8988T (cell line): ENCODE results near the gene ARNT2.
A peak's percentile ranks its signal among the peaks of the same experiment; 100 is the strongest.

ENCODE experiments used
- DNase-seq: peaks from one replicate; pipeline ENCODE4 v3.0.0; 2011

Gene ARNT2

DNA sequence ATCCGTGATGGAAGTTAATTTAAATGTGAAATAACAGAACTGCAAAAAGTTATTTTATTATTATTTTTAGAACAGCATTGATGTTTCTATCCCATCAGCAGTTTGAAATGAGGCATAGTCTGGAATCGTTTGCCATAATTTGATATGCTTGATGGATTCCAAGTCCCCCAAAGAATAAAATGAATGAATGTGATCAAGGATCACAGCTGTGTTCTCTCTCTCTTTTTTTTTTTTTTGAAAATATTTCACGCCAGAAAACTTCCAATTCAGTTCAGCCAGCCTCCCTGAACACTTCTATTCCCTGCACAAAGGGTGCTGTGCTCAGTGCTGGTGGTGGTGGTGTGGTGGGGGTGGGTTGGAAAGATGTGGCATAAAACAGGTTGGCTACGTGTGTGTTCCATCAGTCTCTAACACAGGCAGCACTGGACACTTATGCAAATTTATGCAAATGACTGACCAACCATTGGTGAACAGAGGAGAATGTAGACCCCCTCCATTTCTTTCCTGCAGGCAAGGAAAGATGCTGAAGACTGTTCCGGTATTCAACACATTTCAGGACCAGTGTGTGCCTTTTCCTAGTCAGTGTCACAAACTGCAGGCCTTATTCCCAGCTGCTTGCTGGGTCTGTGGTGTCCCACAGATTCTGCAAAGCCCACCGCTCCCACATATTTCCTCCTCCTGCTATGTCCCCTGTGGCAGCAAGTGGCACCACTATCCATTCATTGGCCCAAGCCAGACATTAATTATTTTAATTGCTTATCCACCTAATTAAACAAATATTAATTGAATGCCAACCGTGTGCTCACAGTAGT, 10.6 kb downstream of the ARNT2 start:
- DNase-seq, result no peak

DNA sequence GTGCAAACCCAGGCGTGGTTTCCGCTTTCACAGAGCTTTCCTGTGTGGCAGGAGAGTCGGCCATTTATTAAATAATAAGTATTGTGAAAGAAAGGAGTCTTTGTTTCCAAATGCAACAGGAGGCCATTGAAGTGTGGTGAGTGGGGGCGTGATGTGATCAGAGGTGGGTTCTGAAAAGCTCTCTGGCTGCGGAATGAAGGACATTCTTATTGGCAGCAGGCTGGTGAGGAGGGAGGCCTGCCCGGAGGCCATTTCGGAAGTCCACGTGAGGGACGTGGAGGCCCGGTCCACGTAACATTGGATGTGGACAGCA, 11.1 kb downstream of the ARNT2 start:
- DNase-seq, result no peak

DNA sequence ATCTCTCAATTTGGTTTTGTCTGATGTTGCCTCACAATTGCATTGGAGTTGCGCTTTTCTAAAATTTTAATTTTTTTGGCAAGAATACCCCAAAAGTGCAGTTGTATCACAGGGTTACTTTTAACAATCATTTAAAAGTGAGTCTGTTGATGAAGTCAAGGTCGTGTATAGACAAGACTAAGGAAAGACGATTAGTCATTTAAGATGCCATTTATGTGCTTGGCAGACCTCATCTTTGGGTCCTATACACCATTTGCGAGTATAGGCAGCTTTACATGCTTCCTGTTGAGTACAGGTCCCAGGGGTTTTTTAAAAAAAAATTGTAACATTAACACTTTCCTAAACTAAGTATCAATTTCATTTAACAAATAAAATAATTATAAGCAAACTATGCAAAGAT, 12.5 kb downstream of the ARNT2 start:
- no peak for DNase-seq

DNA sequence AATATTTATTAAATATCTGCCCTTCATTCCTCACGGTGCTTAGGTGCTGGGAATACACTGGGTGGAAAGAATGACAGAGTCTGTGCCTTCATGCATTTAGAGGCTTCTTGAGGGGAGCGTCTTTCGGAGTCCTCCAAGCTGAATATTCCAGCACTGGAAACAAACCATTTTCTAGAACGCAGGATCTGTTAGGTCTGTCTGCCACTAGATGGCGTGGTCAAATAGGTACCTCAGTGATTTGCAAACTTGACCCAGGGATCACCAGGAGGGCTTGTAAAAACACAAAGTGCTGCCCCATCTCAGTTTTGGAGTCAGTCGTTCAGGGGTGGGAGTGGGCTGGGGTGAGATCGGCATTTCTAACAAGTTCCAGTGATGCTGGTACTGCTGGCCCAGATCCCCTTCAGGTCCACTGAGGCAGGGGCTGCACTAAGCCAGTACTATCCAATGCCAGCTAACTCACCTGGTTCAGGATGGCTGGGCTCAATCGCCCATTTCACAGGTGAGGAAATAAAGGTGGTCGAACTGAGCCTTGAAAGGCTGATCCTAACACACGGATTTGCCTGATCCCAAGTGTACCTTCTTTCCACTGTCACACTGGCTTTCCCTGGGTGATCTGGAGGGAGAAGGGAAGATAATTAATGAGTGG, 14.8 kb downstream of the ARNT2 start:
- DNase-seq, result no peak

DNA sequence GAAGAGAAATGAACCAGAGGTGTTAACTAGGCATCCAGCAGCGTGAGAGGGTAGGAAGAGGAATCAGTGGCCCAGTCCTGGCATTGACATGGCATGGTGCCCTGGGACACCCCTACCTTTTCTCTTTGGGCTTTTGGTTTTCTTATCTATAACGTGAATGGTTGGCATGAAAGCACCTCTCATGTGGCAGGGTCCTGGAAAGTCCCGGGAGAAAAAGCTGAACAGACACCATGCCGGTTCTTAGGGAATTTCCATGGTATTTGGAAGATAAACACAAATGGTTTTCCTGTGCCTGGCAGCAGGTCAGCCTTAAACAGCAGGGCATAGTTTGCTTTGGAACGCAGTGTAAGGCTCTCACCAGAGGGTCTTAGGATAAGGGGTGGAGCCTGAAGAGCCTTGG, 15.4 kb downstream of the ARNT2 start:
- no peak for DNase-seq

DNA sequence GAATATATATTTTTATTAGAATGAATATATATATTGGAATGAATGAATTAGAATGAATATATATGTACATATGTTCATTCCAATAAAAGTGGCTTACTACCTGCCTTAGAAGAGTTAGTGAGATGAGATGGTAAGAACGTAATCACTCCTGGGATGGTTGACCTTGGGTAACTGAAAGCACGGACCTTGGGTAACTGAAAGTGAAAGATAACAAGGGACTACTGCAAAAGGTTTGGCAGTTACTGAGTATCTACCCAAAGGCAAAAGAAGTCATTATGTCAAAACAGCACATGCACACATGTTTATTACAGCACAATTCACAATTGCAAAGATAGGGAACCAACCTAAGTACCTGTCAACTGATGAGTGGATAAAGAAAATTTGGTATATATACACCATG, 16.5 kb downstream of the ARNT2 start:
- no peak for DNase-seq

DNA sequence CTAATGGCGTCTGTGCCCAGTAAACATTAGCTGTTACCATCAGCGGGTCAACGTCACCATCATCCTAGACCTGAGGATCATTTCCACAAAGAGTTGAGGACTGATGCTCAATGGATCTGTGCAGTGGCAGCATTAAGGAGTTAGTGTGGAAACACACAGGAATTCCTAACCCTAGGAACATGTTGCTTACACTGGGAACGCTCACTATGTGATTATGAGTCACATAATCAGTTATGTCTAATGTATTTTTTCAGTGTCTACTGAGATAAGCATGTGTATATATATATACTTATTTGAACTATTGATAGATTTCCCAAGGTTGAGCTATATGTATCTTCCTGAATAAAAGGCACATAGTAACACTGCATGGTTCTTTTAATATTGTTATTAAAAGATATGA, 19.0 kb downstream of the ARNT2 start:
- no peak for DNase-seq

DNA sequence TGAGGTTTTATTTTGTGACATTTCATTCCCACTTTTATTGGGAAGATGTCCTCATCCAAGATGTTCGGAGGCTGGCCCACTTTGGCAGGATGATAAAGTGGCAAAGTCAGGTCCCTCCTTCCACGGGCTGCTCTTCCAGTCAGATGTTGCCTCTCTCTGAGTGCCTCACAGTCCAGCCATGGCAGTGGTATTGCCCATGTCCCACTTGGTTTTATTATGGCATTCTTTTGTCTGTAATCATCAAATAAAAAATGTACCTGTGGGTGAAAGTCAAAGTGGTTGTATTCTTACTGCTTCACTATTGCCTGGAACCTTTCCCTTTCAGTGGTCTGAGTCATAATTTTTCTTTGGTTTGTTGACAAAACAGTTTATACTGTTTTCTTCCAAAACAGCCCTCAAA, 20.2 kb downstream of the ARNT2 start:
- DNase-seq, result no peak

DNA sequence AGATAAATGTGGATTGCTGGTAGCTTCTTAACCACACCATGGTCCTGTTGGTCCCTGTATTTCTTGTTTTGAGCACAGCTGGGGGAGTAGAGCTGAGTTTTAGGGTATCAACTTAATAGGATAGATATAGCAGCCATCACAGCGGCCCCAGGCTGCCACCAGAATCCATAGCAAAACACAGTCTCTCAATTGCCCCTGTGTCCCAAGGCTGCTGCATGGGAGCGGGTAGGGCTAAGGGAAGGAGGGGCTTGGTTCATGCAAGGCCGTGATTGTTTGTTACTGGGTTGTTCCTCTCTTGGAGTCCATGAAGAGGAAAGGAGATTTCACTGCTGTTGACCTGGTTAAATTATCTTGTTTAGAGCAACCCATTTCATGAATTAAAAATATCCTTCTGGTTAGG, 22.1 kb downstream of the ARNT2 start:
- no peak for DNase-seq

DNA sequence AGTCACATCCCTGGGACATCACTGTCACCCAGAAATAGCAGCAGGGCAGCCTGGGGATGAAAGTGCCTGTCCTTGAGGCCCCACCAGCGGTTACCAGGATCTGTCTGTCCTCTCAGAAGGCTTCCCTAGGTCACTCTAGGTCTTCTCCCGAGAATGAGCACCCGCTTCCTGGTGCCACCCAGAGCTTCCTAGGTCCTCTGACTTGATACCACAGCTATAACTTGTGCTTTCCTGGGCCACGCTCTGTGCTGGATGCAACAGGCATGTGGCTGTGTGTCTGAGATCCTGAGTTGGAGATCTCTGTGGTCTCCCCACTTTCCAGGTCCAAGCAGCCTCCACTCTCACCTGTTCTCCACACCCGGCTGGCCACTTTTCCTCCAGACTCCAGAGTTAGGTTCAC, 25.8 kb downstream of the ARNT2 start:
- DNase-seq, result no peak

DNA sequence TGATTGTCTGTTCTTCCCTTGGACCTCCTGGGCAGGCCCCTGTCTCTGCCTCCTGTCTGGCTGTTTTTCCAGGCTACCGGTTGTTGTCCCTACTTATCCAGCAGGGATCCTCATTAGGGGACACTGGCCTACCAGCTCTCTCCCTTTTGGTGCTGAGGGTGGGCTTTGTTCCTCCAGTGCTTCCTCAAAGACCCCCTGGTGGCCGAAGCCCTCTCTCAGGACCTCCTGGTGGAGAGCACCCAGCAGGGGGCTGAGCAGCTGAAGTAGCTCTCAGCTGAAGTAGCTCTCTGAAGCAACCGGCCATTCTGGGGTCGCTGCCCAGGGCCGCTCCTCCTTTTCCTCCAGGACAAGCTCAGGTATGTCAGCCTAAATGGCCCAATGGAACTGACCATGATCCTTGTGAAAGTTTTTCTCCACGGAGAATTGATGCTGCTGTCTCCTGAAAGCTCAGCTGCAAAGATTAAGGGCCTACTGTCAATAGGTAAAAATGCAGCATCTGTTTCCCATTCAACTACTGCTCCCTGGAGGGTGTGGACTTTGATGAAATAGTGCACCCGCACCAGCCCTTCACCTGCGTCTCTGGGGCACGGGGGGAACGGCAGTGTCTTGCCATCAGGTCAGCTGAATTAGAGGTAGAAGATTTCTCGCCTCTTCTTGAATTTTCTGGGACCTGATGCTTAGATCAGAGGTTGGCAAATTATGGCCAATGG, 27.6 kb downstream of the ARNT2 start:
- no peak for DNase-seq

DNA sequence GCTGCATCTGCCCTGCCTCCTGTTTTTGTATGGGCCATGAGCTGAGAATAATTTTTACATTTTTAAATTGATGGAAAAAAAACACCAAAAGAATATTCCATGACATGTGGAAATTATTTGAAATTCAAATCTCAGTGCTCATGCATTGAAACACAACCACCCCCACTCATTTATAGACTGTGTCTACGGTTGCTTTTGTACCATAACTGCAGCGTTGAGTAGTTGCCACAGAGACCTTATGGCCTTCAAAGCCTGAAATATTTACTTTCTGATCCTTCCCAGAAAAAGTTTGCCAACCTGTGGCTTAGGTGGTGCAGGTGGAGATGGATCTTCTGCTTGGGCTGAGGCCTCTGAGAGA, 28.1 kb downstream of the ARNT2 start:
- DNase-seq, result no peak

DNA sequence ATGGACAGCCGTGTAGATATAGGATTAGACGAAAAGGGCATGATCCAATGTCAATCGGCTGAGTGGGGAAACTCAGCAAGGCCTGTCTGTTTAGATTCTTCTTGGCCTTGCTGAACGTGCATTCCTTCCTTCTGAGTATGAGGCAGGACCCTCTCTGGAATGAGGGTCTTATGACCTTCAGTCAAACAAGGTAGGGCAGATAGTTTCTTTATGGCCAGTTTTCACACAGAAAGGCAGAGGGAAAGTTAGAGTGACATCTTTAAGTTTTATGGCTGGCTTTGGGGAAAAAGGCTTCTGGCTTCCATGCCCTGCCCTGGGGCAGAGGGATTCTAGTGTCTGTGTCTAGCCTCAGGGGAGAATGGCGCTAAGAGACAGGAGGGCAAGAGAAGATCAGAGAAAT, 29.7 kb downstream of the ARNT2 start:
- no peak for DNase-seq

DNA sequence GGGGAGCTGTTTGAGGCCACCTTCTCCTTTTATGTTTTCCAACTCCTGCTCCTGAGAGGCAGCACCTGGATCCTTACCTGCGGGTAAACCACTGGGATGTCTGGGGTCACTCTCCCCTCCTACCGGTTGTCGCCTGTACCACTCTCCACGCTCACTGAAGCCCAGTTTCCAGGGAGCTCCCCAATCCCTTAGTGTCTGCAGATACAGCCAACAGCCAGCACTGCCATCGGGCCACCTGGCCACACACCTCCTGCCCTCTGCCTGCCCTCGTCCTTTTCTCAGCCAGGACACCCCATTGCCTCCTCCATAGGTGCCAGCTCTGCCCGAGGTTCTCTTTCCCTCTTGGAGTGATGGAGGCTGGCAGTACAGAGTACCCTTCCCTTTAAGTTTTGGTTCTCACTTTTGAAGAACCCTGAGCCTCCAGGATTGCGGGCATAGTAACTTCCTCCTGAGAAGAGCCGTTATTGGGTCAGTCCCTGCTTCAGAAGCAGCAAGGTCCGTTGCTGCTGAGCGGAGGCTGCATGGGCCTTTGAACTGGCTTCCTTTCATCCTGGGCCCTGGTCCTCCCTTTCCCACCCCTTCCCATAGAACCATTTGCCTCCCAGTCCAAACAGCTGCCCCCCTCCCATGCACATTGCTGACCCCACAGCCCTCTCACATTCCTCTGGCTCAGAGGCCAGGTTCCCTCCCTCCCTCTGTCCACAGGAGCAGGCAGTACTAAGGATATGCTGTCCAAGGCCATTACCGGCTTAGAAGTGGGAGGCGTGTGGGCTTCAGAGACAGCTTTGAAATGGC, 30.9 kb downstream of the ARNT2 start:
- no peak for DNase-seq

DNA sequence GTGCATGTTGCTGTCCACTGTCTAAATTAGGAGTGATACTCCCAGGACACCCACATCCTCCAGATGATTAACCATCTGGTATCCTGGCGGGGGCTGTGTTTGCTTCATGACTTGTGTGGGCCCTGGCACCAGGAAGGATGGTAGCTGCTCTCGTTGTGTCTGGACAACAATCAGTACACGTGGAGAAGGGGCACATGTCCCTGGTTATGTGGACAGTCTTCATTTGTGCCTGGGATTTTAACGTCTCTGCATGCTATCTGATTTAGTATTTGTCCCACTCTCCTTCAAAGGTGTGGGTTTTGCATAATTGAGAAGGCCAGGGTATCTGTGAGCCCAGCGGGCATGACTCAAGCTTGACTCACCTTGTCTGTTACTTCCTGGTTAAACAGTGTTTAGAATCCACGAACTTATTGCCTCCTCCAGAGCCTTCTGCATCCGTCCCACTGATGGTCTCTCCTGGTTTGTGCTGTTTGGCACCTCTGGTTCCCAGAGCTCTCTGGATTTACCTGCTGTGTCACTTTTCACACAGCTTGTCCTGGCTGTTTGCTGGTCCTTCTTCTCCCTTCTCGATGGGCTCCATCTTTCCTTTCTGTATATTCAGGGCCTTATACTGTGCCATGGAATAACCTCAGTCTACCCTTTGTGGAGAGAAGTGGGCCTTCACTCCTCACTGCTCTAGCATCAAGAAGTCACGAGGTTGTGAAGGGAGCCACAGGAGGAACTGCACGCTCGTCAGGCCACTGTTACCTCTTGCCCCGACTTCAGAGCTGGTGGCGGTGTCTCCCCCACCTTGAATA, 32.5 kb downstream of the ARNT2 start:
- peak; percentile 25 for DNase-seq

DNA sequence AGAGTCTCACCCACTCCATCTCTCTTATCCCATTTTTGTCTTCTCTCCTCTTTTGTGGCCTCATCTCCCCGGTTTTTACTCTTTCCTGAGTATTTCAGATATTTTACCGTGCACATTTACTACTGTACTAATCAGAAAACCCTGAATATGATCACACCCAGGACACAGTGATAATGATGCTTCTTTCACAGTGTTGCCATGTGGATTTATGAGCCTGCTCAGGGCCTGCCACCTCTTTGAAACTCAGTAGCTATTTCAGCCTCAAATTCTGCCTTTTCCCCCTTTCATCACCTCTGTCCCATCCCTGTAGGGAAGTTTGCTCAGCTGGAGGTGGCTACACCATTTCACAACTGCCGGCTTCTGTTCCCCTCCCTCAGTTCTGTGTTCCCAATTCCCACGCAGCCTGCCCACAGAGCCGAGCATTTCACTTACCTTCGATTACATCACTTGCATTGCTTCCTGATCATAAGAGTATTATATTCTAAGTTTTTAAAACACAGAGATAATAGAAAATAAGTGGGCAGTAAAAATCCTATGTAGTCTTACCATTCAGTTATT, 33.2 kb downstream of the ARNT2 start:
- no peak for DNase-seq

DNA sequence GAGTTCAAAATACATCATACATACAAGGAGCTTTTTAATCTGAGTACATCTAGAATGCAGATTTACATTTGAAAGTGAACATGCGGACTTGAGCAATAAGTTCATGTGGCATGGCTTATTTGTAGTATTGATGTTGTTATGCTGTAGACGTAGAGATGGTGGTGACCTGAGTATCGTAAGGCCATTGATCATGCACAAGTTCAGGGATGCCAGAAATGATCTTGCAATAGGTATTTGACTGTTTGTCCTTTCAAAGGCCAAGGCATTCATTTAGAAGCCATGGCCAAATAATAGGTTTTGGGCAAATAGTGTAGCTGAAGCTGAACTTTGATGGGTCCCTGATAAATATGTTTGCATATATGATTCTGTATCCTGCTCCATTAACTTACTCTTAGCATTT, 35.0 kb downstream of the ARNT2 start:
- DNase-seq, result no peak

DNA sequence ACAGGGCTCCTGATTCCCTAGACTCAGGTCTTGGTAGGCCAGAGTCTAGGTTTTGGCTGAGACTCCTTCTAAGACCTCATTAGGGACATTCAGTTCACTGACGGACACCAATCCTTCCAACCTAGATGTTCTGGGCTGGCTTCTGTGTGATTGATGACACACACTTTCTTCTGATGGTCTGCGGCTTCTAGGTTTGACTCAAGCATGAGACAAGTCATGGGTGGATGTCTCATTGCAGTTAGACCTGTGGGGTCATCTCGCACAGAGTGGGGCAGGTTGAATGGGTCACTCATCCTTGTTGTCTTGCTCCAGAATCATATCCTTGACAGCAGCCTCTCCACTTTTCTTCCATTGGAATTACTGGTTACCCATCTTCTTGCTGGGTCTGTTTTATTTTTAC, 35.8 kb downstream of the ARNT2 start:
- DNase-seq, result no peak

DNA sequence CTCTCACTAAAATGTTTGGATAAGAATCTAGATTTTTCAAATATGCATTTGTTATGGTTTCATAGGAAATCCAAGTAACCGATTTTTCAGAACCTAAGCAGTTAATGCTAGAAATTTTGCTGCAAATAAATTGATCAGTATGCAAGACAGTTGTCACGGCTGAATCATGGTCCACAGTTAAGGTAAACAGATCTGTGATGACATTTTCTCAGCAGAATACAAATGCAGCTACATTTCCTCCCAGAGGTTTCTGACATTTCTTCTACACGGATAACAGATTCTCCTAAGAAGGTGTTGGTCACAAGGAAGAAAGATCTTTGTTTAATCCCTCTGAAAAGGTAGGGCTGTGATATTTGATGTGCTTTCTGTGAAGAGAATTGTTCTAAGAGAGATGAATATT, 36.9 kb downstream of the ARNT2 start:
- DNase-seq, result no peak

DNA sequence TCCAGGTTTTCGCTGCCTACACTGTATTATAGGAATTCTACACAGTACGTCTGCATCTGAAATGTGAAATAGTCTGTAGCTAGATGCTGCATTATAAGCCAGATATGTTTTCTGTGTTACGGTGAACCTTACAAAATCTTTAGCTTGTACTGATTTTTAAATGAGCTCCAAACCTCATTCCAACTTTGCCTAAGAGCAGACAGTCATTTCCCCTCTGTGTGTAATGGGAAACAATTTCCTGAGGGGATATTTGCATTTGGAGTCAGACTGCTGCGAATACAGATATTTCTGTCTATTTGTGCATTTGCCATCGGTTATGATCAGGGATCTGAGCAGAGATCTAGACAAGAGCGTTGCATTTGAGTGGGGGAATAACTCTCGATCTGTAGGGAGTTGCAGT, 37.5 kb downstream of the ARNT2 start:
- no peak for DNase-seq

DNA sequence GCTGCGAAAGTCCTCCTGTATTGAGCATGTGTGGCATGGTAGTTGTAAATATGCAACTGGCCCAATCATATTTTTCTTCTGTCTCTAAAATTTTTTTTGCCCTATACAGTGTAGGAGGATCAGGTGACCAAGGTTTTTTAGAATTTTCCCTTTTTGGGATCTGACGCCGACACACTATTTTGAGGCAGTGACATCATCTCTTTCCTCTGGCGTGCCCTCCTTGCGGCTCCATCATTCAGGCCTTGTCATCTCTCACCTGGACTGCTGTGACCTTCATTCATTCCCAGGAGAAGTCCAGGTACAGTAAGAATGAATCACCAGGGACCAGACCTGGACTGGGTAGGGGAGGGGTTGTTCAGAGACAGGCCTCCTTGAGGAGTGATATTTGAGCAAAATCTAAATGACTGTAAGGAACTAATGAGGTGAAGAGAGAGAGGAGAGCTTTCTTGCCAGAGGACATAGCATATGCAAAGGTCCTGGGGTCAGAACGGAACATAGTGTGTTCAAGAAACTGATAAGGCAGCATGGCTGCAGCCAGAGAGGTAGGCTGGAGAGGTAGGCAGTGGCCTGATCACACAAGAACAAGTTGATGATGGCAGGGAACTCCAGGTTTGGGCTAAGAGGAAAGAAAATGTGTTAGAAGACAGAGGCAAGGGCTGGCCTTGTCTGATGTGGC, 38.7 kb downstream of the ARNT2 start:
- DNase-seq, result no peak

DNA sequence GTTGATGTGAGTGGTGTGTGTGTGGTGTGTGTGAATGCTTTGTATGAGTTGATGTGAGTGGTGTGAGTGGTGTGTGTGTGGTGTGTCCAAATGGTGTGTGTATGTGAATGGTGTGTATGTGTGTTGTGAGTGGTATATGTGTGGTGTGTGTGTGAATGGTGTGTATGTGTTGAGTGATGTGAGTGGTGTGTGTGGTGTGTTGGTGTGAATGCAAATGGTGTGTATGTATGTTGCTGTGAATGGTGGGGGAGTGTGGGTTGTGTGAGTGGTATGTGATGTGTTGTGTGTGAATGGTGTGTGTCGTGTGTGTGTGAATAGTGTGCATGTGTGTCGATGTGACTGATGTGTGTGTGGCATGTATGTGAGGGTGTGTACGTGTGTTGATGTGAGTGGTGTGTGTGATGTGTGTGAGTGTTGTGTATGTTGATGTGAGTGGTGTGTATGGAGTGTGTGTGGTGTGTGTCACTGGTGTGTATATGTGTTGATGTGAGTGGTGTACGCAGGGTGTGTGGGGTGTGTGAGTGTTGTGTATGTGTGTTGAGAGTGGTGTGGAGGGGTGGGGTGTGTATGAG, 40.6 kb downstream of the ARNT2 start:
- DNase-seq, result no peak
